Breast epithelium (tissue), 3 donors: Measurements from ENCODE around the gene PDGFC.

Experiments used
- POLR2A ChIP-seq: fragments of 450-650 bp; IDR thresholded peaks from one replicate; pipeline ENCODE4 v1.6.1; 2016; ENCODE audit warnings: antibody characterized with exemption, mild to moderate bottlenecking, moderate library complexity
- POLR2AphosphoS5 ChIP-seq, 3 donors: sonication (generic); formaldehyde crosslinking; IDR thresholded peaks; one replicate each; pipeline ENCODE4 v1.6.1; 2017; ENCODE audit warnings: antibody characterized with exemption in 3 of 3

DNA sequence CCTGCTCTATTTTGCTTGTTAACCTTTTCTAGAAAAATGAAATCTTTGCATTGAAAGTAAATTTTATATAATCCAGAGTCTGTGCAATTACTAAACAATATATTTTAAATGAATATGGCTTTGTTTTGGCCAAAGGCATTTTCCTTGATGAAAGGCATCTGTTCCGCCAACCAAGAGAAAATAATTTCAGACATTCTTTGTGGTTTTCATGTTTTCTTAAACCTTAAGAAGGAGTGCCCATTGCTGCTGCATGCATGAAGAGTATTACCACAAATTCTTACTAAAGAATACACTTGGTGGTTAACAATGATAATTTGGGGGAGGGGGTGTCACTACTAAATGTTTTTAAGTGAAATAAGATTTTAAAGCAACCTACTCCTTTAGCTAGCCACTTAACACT, 2.7 kb upstream of the PDGFC start:
- TF ChIP-seq POLR2AphosphoS5 (IDR thresholded peaks at IDR 0.05) (no peak), POLR2A (no peak)
